Measurements from ENCODE around the gene HSDL1. TPM values are rescaled to one million over a fixed set of nuclear protein-coding genes. Genes with fewer than 3 reads are reported as not detected.

HSDL1 gene
- total RNA-seq, 1 experiment from 2014 or later, result 34.2 TPM

- H3K9me3 Mint-ChIP-seq, result no peaks in the 10 kb centered on the region
- H3T11ph ChIP-seq (ENCODE audit: low read length), result no peak overlapping the region
- H4K5ac ChIP-seq (ENCODE audit: insufficient read length, low read depth, low read length), result no peak overlapping the region
- H2BK12ac ChIP-seq (ENCODE audit: insufficient read length, low read depth, low read length), result no peak overlapping the region
- no CpG with 5 or more reads among the region's 6 CpGs for WGBS (ENCODE audit: extremely low coverage, insufficient read length, low lambda C conversion rate)
- H2BK15ac ChIP-seq (ENCODE audit: low read depth, low read length), result no peak overlapping the region
- no peak overlapping the region for H2AK5ac ChIP-seq (ENCODE audit: insufficient read length, low read length)
- H3K23me2 ChIP-seq (ENCODE audit: insufficient read length, low read depth, low read length, poor library complexity, severe bottlenecking), result no peaks in the 10 kb centered on the region
- no peak overlapping the region for H3K27ac Mint-ChIP-seq
- H3K4ac ChIP-seq (ENCODE audit: low read depth, low read length), result no peak overlapping the region
- H2BK5ac ChIP-seq (ENCODE audit: insufficient read length, low read length), result no peak overlapping the region
- no peak overlapping the region for H3K23ac ChIP-seq (ENCODE audit: insufficient read length, low read depth, low read length)
- TF ChIP-seq, protein P1, sequence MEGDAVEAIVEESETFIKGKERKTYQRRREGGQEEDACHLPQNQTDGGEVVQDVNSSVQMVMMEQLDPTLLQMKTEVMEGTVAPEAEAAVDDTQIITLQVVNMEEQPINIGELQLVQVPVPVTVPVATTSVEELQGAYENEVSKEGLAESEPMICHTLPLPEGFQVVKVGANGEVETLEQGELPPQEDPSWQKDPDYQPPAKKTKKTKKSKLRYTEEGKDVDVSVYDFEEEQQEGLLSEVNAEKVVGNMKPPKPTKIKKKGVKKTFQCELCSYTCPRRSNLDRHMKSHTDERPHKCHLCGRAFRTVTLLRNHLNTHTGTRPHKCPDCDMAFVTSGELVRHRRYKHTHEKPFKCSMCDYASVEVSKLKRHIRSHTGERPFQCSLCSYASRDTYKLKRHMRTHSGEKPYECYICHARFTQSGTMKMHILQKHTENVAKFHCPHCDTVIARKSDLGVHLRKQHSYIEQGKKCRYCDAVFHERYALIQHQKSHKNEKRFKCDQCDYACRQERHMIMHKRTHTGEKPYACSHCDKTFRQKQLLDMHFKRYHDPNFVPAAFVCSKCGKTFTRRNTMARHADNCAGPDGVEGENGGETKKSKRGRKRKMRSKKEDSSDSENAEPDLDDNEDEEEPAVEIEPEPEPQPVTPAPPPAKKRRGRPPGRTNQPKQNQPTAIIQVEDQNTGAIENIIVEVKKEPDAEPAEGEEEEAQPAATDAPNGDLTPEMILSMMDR (conservative IDR thresholded peaks at IDR 0.05), result no peak; the same call in 2 of the 3 replicates
- H3K4me1 Mint-ChIP-seq, result no peaks in the 10 kb centered on the region
- H3K27me3 ChIP-seq (ENCODE audit: insufficient read depth, low read length), result no peaks in the 10 kb centered on the region
- no peaks in the 10 kb centered on the region for H3K9me3 ChIP-seq (ENCODE audit: control insufficient read depth, low read depth, low read length)
- peaks cover 10 to 67% (median 47%) of the 10 kb centered on the region in 3 experiments; a peak in 6 of 7 replicates for H3K36me3 Mint-ChIP-seq (ENCODE audit: insufficient read depth in 1 of 3, low read depth in 3 of 3)
- H3K4me2 ChIP-seq (ENCODE audit: insufficient read depth, insufficient read length, low read length), result no peak overlapping the region
- H3K27me3 Mint-ChIP-seq (ENCODE audit: low read depth), result no peaks in the 10 kb centered on the region
- no peak overlapping the region for H3K56ac ChIP-seq (ENCODE audit: insufficient read length, low read depth, low read length)
- H3K27ac ChIP-seq (ENCODE audit: insufficient read length, low read depth, low read length), result no peak overlapping the region
- no peak overlapping the region for H4K8ac ChIP-seq (replicated peaks; ENCODE audit: insufficient read length, low read depth, low read length)
- H4K91ac ChIP-seq (ENCODE audit: insufficient read length, low read depth, low read length), result no peak overlapping the region
- H3K4me1 ChIP-seq (ENCODE audit: insufficient read depth, low read length), result no peaks in the 10 kb centered on the region
- H3K79me1 ChIP-seq (ENCODE audit: insufficient read depth, low read depth, low read length, poor library complexity, severe bottlenecking), result no peaks in the 10 kb centered on the region
- no peaks in the 10 kb centered on the region for H4K20me1 ChIP-seq (ENCODE audit: control insufficient read depth, insufficient read depth, insufficient read length)
- H3K14ac ChIP-seq (ENCODE audit: insufficient read depth, low read length), result no peak overlapping the region
- H3K4me3 Mint-ChIP-seq, result no peak overlapping the region; a peak in 1 of 5 replicates
- DNase-seq, result peak; percentile 51
- no peak overlapping the region for H2BK20ac ChIP-seq (ENCODE audit: low read depth, low read length, poor library complexity, severe bottlenecking)
- no peak overlapping the region for H2BK120ac ChIP-seq (ENCODE audit: low read depth, low read length, poor library complexity, severe bottlenecking)
- no peak overlapping the region for H3K9ac ChIP-seq (ENCODE audit: extremely low read depth, insufficient read length, low read length)
- no peaks in the 10 kb centered on the region for H3K79me2 ChIP-seq (ENCODE audit: insufficient read depth, low read length)
- no peak overlapping the region for H2AFZ ChIP-seq (ENCODE audit: low read length)
- H3K18ac ChIP-seq (ENCODE audit: insufficient read length, low read depth, low read length), result no peak overlapping the region
Observed at GRCh38 chr16:84082110-84082509, 62.9 kb downstream of the HSDL1 start.

Measured in H9 (cell line).